Brain microvascular endothelial cell (primary cell): ENCODE measurements around the gene L1CAM.

Experiments used
- DNase-seq: peaks from one replicate; pipeline ENCODE4 v3.0.0-alpha.2; 2020
- H3K27ac ChIP-seq: fragments of 250-450 bp; sonication (Bioruptor Pico); 2 replicates; pipeline ENCODE4 v1.5.1; 2020; ENCODE audit warnings: mild to moderate bottlenecking, moderate library complexity
- H3K27me3 ChIP-seq: fragments of 250-450 bp; sonication (Bioruptor Pico); replicated peaks from 2 replicates; pipeline ENCODE4 v1.5.1; 2020; ENCODE audit warnings: mild to moderate bottlenecking
- H3K36me3 ChIP-seq: fragments of 250-450 bp; sonication (Bioruptor Pico); replicated peaks from 2 replicates; pipeline ENCODE4 v1.5.1; 2020; ENCODE audit warnings: mild to moderate bottlenecking
- H3K4me3 ChIP-seq: 2 replicates; pipeline ENCODE4 v1.5.1; 2011; ENCODE audit warnings: low read depth, mild to moderate bottlenecking, control low read depth, low read length, moderate library complexity
- CTCF ChIP-seq: IDR thresholded peaks from 2 replicates; pipeline ENCODE4 v1.5.1; 2011; ENCODE audit warnings: low read depth, mild to moderate bottlenecking, moderate library complexity, low read length, control low read depth, inconsistent platforms; ENCODE audit errors: missing control alignments
- in situ Hi-C: cut with HindIII; loops from 2 replicates; pipeline ENCODE4 v1.10.0; 2017; ENCODE audit warnings: low sequenced_read_pairs, low pct_ligation_motif_present

L1CAM gene

GRCh38 chrX:153902385-153902784 lies 16.4 kb upstream of the L1CAM start:
- Histone ChIP-seq H3K36me3 (no peaks in the 10 kb centered on the region), H3K4me3 (no peak overlapping the region), H3K27me3 (no peaks in the 10 kb centered on the region), H3K27ac (no peak overlapping the region)
- no peak for DNase-seq
- in situ Hi-C loops = no loop called here
- no peak for TF ChIP-seq CTCF

GRCh38 chrX:153901753-153902140 lies 15.8 kb upstream of the L1CAM start:
- in situ Hi-C loops = no loop called here
- no peak for TF ChIP-seq CTCF
- Histone ChIP-seq H3K4me3 (no peak overlapping the region), H3K27ac (no peak overlapping the region), H3K36me3 (no peaks in the 10 kb centered on the region), H3K27me3 (no peaks in the 10 kb centered on the region)
- no peak for DNase-seq

DNA sequence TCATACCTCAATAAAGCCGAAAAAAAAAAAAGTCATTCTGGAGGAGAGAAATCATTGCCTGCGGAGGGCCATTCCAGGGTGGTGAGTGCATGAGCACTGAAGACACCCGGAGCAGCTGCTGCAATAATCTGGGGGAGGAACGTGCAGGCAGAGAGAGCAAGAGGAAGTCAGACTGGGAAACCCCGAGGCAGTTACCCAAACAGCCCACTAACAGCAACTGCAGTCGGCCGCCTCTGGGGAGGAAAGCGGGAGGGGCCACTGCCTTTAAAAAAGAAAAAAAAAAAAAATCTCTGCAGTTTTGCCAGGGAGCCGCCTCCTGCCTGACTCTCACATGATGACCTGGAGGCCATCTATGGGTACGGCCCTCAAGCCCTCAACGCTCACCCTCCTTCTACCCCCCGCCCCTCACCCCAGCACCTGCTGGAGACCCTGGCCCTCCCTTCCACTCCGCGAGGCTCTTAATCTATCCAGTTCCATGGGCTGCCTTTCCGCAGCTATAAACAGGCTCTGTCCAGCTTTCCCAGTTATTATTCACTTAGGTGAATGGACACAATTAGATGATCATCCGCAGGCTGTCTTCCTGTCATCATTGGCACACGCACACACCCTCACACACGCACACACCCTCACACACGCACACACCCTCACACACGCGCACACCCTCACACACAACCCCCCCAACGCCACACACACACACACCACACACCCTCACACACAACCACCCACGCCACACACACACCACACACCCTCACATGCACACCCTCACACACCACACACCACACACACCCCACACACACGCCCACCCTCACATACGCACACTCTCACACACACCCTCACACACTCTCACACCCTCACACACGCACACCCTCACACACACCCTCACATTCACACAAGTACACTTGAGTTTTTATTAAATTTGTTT lies 15.1 kb upstream of the L1CAM start:
- no peak for TF ChIP-seq CTCF
- no peaks in the 10 kb centered on the region for H3K27me3 ChIP-seq
- no peak overlapping the region for H3K4me3 ChIP-seq
- in situ Hi-C loops = no loop called here
- no peaks in the 10 kb centered on the region for H3K36me3 ChIP-seq
- H3K27ac ChIP-seq = no peak overlapping the region
- peak; percentile 75 for DNase-seq

GRCh38 chrX:153897899-153898298 lies 11.9 kb upstream of the L1CAM start:
- Histone ChIP-seq H3K36me3 (no peaks in the 10 kb centered on the region), H3K27me3 (no peaks in the 10 kb centered on the region), H3K27ac (no peak overlapping the region), H3K4me3 (no peak overlapping the region)
- in situ Hi-C loops = no loop called here
- no peak for TF ChIP-seq CTCF
- DNase-seq = no peak

GRCh38 chrX:153889123-153889522 lies 3.1 kb upstream of the L1CAM start:
- Histone ChIP-seq H3K4me3 (no peak overlapping the region), H3K27ac (no peak overlapping the region), H3K36me3 (no peaks in the 10 kb centered on the region), H3K27me3 (peaks cover 12% of the 10 kb centered on the region)
- no peak for DNase-seq
- no peak for TF ChIP-seq CTCF
- in situ Hi-C loops = no loop called here
